Astrocyte (in vitro differentiated cells and primary cell): Measurements from ENCODE around the gene RRAS. TPM values are rescaled to one million over a fixed set of nuclear protein-coding genes. Genes with fewer than 3 reads are reported as not detected.

Experiments used
- DNase-seq: peaks from one replicate; pipeline ENCODE4 v3.0.0-alpha.2; 2010; ENCODE audit warnings: low read depth
- FAIRE-seq: peaks from 2 replicates; lab custom pipeline; 2011; peaks lifted over from hg19 to GRCh38; lab: Jason Lieb, UNC
- H2AFZ ChIP-seq: 2 replicates; pipeline ENCODE4 v1.6.0; 2012; ENCODE audit warnings: low read depth, low read length, inconsistent platforms
- H3K27ac ChIP-seq: 2 replicates; pipeline ENCODE4 v1.5.1; 2011; ENCODE audit warnings: low read depth, low read length, inconsistent platforms
- H3K27me3 ChIP-seq: 2 replicates; pipeline ENCODE4 v1.6.0; 2011; ENCODE audit warnings: low read length, inconsistent platforms; ENCODE audit not compliant: insufficient read depth
- H3K36me3 ChIP-seq: 2 replicates; pipeline ENCODE4 v1.5.1; 2011; ENCODE audit warnings: low read length, inconsistent platforms; ENCODE audit not compliant: insufficient read depth
- H3K4me1 ChIP-seq: 2 replicates; pipeline ENCODE4 v1.5.1; 2011; ENCODE audit warnings: low read length, inconsistent platforms; ENCODE audit not compliant: insufficient read depth
- H3K4me2 ChIP-seq: 2 replicates; pipeline ENCODE4 v1.6.0; 2012; ENCODE audit warnings: low read length, inconsistent platforms
- H3K4me3 ChIP-seq: 2 replicates; pipeline ENCODE4 v1.5.1; 2011; ENCODE audit warnings: low read depth, mild to moderate bottlenecking, low read length, inconsistent platforms; ENCODE audit not compliant: insufficient read depth
- H3K79me2 ChIP-seq: 2 replicates; pipeline ENCODE4 v1.6.0; 2012; ENCODE audit warnings: mild to moderate bottlenecking, low read length, inconsistent platforms; ENCODE audit not compliant: insufficient read depth
- H3K9ac ChIP-seq: 2 replicates; pipeline ENCODE4 v1.6.0; 2012; ENCODE audit warnings: mild to moderate bottlenecking, low read length, inconsistent platforms
- H3K9me3 ChIP-seq: 2 replicates; pipeline ENCODE4 v1.5.1; 2012; ENCODE audit warnings: low read depth, mild to moderate bottlenecking, low read length, inconsistent platforms; ENCODE audit not compliant: insufficient read depth
- H4K20me1 ChIP-seq: 2 replicates; pipeline ENCODE4 v1.6.0; 2012; ENCODE audit warnings: low read length, inconsistent platforms; ENCODE audit not compliant: insufficient read depth
- H3K27ac Mint-ChIP-seq: one replicate; pipeline ENCODE4 v1.8.0; 2021; ENCODE audit warnings: mild to moderate bottlenecking, mixed read lengths; ENCODE audit not compliant: unreplicated experiment
- H3K27me3 Mint-ChIP-seq: one replicate; pipeline ENCODE4 v1.8.0; 2021; ENCODE audit warnings: low read depth, mixed read lengths; ENCODE audit not compliant: unreplicated experiment
- H3K36me3 Mint-ChIP-seq: one replicate; pipeline ENCODE4 v1.8.0; 2021; ENCODE audit warnings: low read depth, mixed read lengths; ENCODE audit not compliant: unreplicated experiment
- H3K4me1 Mint-ChIP-seq: one replicate; pipeline ENCODE4 v1.8.0; 2021; ENCODE audit warnings: low read depth, mixed read lengths; ENCODE audit not compliant: unreplicated experiment
- H3K4me3 Mint-ChIP-seq: one replicate; pipeline ENCODE4 v1.8.0; 2021; ENCODE audit warnings: mild to moderate bottlenecking, moderate library complexity, mixed read lengths; ENCODE audit not compliant: unreplicated experiment
- H3K9me3 Mint-ChIP-seq: one replicate; pipeline ENCODE4 v1.8.0; 2021; ENCODE audit warnings: mild to moderate bottlenecking, mixed read lengths; ENCODE audit not compliant: unreplicated experiment
- CTCF ChIP-seq: IDR thresholded peaks from 2 replicates; pipeline ENCODE4 v1.5.1; 2011; ENCODE audit warnings: low read depth, mild to moderate bottlenecking, inconsistent platforms, low read length, moderate library complexity; ENCODE audit not compliant: insufficient read depth
- EZH2 ChIP-seq: IDR thresholded peaks from 2 replicates; pipeline ENCODE4 v1.6.1; 2012; ENCODE audit warnings: mild to moderate bottlenecking, low read length, inconsistent platforms; ENCODE audit not compliant: insufficient read depth
- total RNA-seq: library from RNA; stranded (reverse); gene quantifications from 2 replicates; pipeline ENCODE4 v1.2.1, GENCODE V29; 2021

Gene RRAS
- total RNA-seq, 1 donor from 2014 or later = 94.7 TPM

DNA sequence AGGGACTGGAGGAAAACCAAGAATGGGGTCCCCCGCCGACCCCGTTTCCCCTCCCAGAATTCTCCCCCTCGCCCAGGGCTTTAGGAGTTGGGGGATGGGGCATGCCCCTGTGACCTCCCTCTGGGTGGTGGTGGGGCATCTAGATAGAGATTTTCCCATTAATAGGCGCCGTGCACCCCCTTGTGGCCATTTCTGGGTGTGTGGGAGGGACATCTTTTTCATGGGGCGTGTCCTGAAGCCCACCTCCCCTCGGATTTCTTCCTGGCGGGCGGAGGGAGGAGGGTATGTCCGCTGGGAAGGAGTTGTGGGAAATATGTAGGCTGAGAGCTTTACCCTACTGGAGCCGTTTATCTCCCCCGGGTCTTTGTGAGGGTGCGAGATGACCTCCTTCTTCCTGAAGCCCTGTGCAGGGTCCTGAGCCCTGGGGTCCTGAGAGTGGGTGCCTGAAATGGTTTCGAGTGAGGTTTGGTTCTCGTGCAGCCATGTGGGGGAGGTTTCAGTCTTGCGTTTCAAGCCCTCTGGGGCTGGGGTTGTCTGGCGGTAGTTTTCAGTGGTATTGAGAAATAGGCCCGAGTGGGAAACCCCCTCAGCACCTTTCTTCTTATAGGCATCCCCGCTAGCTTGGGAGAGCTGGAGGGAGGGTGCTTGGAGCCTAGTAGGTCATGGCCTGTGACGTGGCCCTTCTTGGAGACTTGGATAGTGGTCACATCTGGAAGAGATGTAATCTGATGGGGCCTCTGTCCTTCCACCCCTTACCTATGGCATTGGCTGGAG, 38.1 kb upstream of the RRAS start:
- Histone ChIP-seq H3K9ac (peak overlapping the region; percentile 93), H3K36me3 (peaks cover 8% of the 10 kb centered on the region), H3K79me2 (peaks cover 53% of the 10 kb centered on the region), H3K4me3 (peak overlapping the region; percentile 88), H3K4me2 (peak overlapping the region; percentile 93), H3K27me3 (no peaks in the 10 kb centered on the region), H3K27ac (peak overlapping the region; percentile 87), H3K9me3 (no peaks in the 10 kb centered on the region), H2AFZ (no peak overlapping the region), H3K4me1 (peaks cover 18% of the 10 kb centered on the region), H4K20me1 (peaks cover 50% of the 10 kb centered on the region)
- FAIRE-seq = no peak
- peak overlapping the region; percentile 88 for H3K4me3 Mint-ChIP-seq
- DNase-seq = peak; percentile 16
- peaks cover 9% of the 10 kb centered on the region for H3K36me3 Mint-ChIP-seq
- no peaks in the 10 kb centered on the region for H3K27me3 Mint-ChIP-seq
- TF ChIP-seq CTCF = peak; percentile 59
- no peak for TF ChIP-seq EZH2
- peaks cover 6% of the 10 kb centered on the region for H3K4me1 Mint-ChIP-seq
- peak overlapping the region; percentile 88 for H3K27ac Mint-ChIP-seq
- H3K9me3 Mint-ChIP-seq = no peaks in the 10 kb centered on the region

DNA sequence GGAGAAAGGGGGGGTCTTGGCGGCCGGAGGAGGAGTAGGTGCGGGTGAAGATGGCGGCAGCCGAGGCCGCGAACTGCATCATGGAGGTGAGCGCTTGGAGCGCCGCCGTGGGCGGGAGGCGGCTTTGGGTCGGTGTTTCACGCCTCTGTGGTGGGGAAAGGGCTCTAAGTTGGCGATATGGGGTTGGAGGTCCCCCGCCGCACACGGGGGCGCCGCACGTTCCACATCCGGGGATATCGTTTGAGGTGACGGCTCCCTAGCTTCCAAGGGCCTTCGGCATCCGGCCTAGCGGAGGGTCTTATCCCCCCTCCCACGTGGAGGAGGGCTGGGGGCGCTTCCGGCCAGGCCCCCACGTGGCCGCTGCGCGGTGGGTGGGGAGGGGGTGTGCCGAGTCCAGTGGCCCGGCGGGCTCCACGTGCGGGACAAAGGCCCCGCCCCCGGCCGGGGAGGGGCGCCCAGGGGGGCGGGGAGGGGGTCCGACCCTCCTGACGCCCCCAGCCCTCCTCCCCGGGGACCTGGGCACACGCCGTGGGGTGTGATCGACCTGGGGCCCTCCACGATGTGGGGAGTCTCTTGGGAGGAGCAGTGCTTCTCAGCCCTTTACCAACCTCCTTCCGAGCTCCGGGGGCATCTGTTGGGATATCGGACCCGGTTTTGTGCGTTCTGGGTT, 37.4 kb upstream of the RRAS start, which contains the start of gene PRMT1:
PRMT1 (plus strand) TSS at position 41 of the 670 bp plus-strand sequence; CDS start at position 51, 10 bp downstream.
- Histone ChIP-seq H3K9ac (peak within 1 kb of the TSS; percentile 93), H3K4me3 (peak within 1 kb of the TSS; percentile 88), H3K36me3 (peaks cover 5% of the 10 kb centered on the region), H3K4me1 (peaks cover 18% of the 10 kb centered on the region), H2AFZ (peak within 1 kb of the TSS; percentile 92), H3K4me2 (peak within 1 kb of the TSS; percentile 93), H4K20me1 (peaks cover 46% of the 10 kb centered on the region), H3K79me2 (peaks cover 51% of the 10 kb centered on the region), H3K27me3 (no peaks in the 10 kb centered on the region), H3K27ac (peak within 1 kb of the TSS; percentile 98), H3K9me3 (no peaks in the 10 kb centered on the region)
- TF ChIP-seq EZH2 = no peak
- TF ChIP-seq CTCF = no peak
- no peaks in the 10 kb centered on the region for H3K9me3 Mint-ChIP-seq
- DNase-seq (no peak), FAIRE-seq (no peak)
- no peaks in the 10 kb centered on the region for H3K27me3 Mint-ChIP-seq
- peak within 1 kb of the TSS; percentile 100 for H3K27ac Mint-ChIP-seq
- H3K4me1 Mint-ChIP-seq = peaks cover 6% of the 10 kb centered on the region
- peak within 1 kb of the TSS; percentile 93 for H3K4me3 Mint-ChIP-seq
- H3K36me3 Mint-ChIP-seq = peaks cover 6% of the 10 kb centered on the region
